ENCODE results near the gene GAB2.
"Not testable (repeated sequence)": the region's sequence is repeated elsewhere in the genome, so short reads cannot be mapped to it uniquely, and the experiment has no call there.

GAB2 gene

GRCh38 chr11:78300108-78300839 lies 117.3 kb downstream of the GAB2 start:
- Mint-ChIP-seq H3K27me3 (no peaks in the 10 kb centered on the region), H3K27ac (no peak overlapping the region), H3K36me3 (peaks cover 13% of the 10 kb centered on the region)

DNA sequence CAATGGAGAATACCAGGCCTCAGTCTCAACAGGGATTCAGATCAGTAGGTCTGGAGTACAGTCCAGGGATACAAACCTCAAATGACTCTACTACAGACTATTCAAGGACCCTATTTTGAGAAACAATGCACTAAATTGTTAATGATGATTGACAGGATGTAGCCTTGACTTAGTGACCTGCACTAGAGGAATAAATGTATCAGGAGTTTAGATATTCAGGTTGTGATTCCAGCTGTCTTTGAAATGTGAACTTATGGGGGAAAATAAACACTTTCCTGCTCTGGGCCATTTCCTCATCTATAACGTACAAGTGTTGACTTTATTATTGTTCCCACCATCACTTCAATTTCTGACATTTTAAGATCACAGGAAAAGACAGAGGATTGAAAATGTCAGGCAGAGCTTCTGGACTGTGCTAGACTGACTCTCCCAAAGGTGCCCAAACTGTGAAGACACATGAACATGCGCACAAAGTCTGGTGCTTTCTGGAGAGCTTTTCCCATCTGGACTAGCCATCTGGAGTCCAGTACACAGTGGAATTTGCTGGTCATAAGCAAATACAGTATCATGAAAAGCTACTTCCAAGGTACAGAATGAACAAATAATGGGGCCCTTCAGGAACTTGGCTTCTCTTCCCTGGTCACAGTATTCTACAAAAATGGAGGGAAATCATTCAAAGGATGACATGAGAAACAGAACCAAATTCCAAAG lies 118.5 kb downstream of the GAB2 start:
- Mint-ChIP-seq H3K9me3 (no peaks in the 10 kb centered on the region), H3K27ac (peak overlapping the region; percentile 65), H3K36me3 (peaks cover 12% of the 10 kb centered on the region), H3K4me1 (peaks cover 35% of the 10 kb centered on the region), H3K4me3 (no peak overlapping the region), H3K27me3 (no peaks in the 10 kb centered on the region)
- ATAC-seq (ENCODE audit: low read depth) (no peak), DNase-seq (ENCODE audit: low spot score in 2 of 2) (no peak)

More at GRCh38 chr11:78300108-78300839, 117.3 kb downstream of the GAB2 start:
- Mint-ChIP-seq H3K4me1 (peaks cover 40% of the 10 kb centered on the region), H3K4me3 (no peak overlapping the region), H3K9me3 (no peaks in the 10 kb centered on the region)
- ATAC-seq (ENCODE audit: low read depth): no peak
- no peak for DNase-seq (ENCODE audit: low spot score in 2 of 2)

- DNase-seq (ENCODE audit: low spot score in 2 of 2) (no peak), ATAC-seq (ENCODE audit: low read depth) (no peak)
- H3K36me3 Mint-ChIP-seq: peaks cover 14% of the 10 kb centered on the region
- H3K4me1 Mint-ChIP-seq: peaks cover 38% of the 10 kb centered on the region
- no peak overlapping the region for H3K4me3 Mint-ChIP-seq
- H3K27me3 Mint-ChIP-seq: no peaks in the 10 kb centered on the region
- H3K9me3 Mint-ChIP-seq: no peaks in the 10 kb centered on the region
- no peak overlapping the region for H3K27ac Mint-ChIP-seq
These were observed 119.3 kb downstream of the GAB2 start for GRCh38 chr11:78298291-78298771.

GRCh38 chr11:78295991-78296930 lies 121.4 kb downstream of the GAB2 start:
- peaks cover 11% of the 10 kb centered on the region for H3K36me3 Mint-ChIP-seq
- H3K4me1 Mint-ChIP-seq: peaks cover 31% of the 10 kb centered on the region
- H3K9me3 Mint-ChIP-seq: no peaks in the 10 kb centered on the region
- H3K27ac Mint-ChIP-seq: no peak overlapping the region
- no peak overlapping the region for H3K4me3 Mint-ChIP-seq
- DNase-seq (ENCODE audit: low spot score in 2 of 2): no peak
- H3K27me3 Mint-ChIP-seq: no peaks in the 10 kb centered on the region
- no peak for ATAC-seq (ENCODE audit: low read depth)

DNA sequence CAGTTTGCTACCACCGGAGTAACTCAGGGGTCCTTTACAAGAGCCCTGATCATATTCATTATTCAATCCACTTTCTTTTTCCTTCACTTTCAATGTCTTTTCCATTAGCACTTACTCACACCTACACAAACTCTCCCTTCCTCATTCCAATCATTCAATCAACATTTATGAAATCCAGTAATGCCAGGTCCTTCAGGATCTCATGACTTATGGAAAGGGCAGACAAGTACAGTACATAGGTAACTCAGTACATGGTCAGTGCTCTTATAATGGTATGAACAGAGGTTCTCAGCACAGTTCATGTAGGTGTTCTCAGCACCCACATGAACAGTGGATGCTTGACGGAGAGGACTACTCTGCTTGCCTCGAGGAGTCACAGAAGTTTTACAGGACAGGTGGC lies 122.3 kb downstream of the GAB2 start:
- H3K4me3 Mint-ChIP-seq: no peak overlapping the region
- peaks cover 18% of the 10 kb centered on the region for H3K36me3 Mint-ChIP-seq
- DNase-seq (ENCODE audit: low spot score in 2 of 2): no peak
- peak overlapping the region; percentile 1 for H3K27ac Mint-ChIP-seq
- peaks cover 2% of the 10 kb centered on the region for H3K9me3 Mint-ChIP-seq
- no peaks in the 10 kb centered on the region for H3K27me3 Mint-ChIP-seq
- no peak for ATAC-seq (ENCODE audit: low read depth)
- peaks cover 36% of the 10 kb centered on the region for H3K4me1 Mint-ChIP-seq

GRCh38 chr11:78294100-78294499 lies 123.5 kb downstream of the GAB2 start:
- not testable (repeated sequence) for DNase-seq (ENCODE audit: low spot score in 2 of 2)
- peaks cover 39% of the 10 kb centered on the region for H3K4me1 Mint-ChIP-seq

DNA sequence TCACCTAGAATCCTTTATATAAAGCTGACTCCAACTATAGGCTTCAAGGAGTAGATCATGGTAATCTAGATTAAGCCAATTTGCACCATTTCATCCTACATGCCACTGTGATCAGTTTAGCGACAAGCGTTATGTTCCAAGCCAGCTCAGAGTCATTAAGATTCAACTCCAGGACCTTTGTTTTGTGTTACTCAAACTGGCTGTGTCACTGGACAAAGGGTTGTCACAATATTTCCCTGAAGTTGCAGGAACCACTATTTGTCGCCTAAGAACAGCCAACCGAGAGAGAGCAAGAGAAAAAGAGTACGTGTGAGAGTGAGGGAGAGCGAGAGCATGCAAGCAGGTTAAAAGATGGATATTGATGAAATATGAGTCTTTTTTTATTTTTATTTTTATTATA lies 124.1 kb downstream of the GAB2 start:
- no peak overlapping the region for H3K27ac Mint-ChIP-seq
- ATAC-seq (ENCODE audit: low read depth): no peak

More at GRCh38 chr11:78294100-78294499, 123.5 kb downstream of the GAB2 start:
- H3K36me3 Mint-ChIP-seq: peaks cover 21% of the 10 kb centered on the region
- not testable (repeated sequence) for H3K27ac Mint-ChIP-seq; ATAC-seq (ENCODE audit: low read depth); H3K27me3 Mint-ChIP-seq; H3K4me3 Mint-ChIP-seq; H3K9me3 Mint-ChIP-seq

GRCh38 chr11:78292109-78292803 lies 125.4 kb downstream of the GAB2 start:
- peaks cover 5% of the 10 kb centered on the region for H3K9me3 Mint-ChIP-seq
- ATAC-seq (ENCODE audit: low read depth): no peak
- H3K4me3 Mint-ChIP-seq: no peak overlapping the region
- no peaks in the 10 kb centered on the region for H3K27me3 Mint-ChIP-seq
- H3K36me3 Mint-ChIP-seq: peaks cover 22% of the 10 kb centered on the region
- no peak for DNase-seq (ENCODE audit: low spot score in 2 of 2)
- H3K4me1 Mint-ChIP-seq: peaks cover 29% of the 10 kb centered on the region
- peak overlapping the region; percentile 29 for H3K27ac Mint-ChIP-seq

More for the DNA sequence above, 124.1 kb downstream of the GAB2 start:
- no peak for DNase-seq (ENCODE audit: low spot score in 2 of 2)
- H3K36me3 Mint-ChIP-seq: peaks cover 22% of the 10 kb centered on the region
- H3K4me1 Mint-ChIP-seq: peaks cover 35% of the 10 kb centered on the region
- no peaks in the 10 kb centered on the region for H3K27me3 Mint-ChIP-seq
- H3K4me3 Mint-ChIP-seq: no peak overlapping the region
- H3K9me3 Mint-ChIP-seq: peaks cover 5% of the 10 kb centered on the region

GRCh38 chr11:78291503-78292108 lies 126.0 kb downstream of the GAB2 start:
- no peak overlapping the region for H3K4me3 Mint-ChIP-seq
- peaks cover 19% of the 10 kb centered on the region for H3K36me3 Mint-ChIP-seq
- no peaks in the 10 kb centered on the region for H3K27me3 Mint-ChIP-seq
- ATAC-seq (ENCODE audit: low read depth) (no peak), DNase-seq (ENCODE audit: low spot score in 2 of 2) (no peak)
- H3K27ac Mint-ChIP-seq: no peak overlapping the region
- peaks cover 5% of the 10 kb centered on the region for H3K9me3 Mint-ChIP-seq
- H3K4me1 Mint-ChIP-seq: peaks cover 27% of the 10 kb centered on the region

GRCh38 chr11:78290293-78291176 lies 127.1 kb downstream of the GAB2 start:
- DNase-seq (ENCODE audit: low spot score in 2 of 2): peak in 1 of 2 donors; percentile 18
- no peaks in the 10 kb centered on the region for H3K27me3 Mint-ChIP-seq
- ATAC-seq (ENCODE audit: low read depth): peak; percentile 98
- peaks cover 19% of the 10 kb centered on the region for H3K36me3 Mint-ChIP-seq
- peaks cover 30% of the 10 kb centered on the region for H3K4me1 Mint-ChIP-seq
- H3K27ac Mint-ChIP-seq: peak overlapping the region; percentile 26
- peaks cover 5% of the 10 kb centered on the region for H3K9me3 Mint-ChIP-seq
- no peak overlapping the region for H3K4me3 Mint-ChIP-seq

- ATAC-seq (ENCODE audit: low read depth) (no peak), DNase-seq (ENCODE audit: low spot score in 2 of 2) (no peak)
- Mint-ChIP-seq H3K27me3 (no peaks in the 10 kb centered on the region), H3K4me1 (peaks cover 26% of the 10 kb centered on the region), H3K9me3 (peaks cover 5% of the 10 kb centered on the region), H3K36me3 (peaks cover 16% of the 10 kb centered on the region), H3K27ac (peak overlapping the region; percentile 26), H3K4me3 (no peak overlapping the region)
These were observed 127.9 kb downstream of the GAB2 start for GRCh38 chr11:78289552-78290292.

DNA sequence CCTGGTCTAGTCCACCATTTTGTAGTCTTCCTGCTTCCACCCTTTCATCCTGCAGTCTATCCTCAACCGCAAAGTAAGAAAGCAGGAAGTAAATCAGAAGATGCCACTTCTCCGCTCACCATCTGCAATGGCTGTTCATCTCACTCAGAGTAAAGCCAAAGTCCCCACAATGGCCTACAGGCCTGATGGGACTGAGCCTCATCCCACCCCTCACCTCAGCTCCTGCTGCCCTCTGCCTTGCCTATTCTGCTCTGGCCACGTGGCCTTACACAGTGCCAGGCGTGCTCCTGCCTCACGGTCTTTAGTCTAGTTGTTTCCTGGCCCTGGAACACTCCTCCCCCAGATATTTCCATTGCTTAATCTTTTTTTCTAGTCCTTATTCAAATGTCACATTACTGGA lies 133.4 kb downstream of the GAB2 start:
- Mint-ChIP-seq H3K27me3 (no peaks in the 10 kb centered on the region), H3K36me3 (peaks cover 13% of the 10 kb centered on the region), H3K4me3 (no peak overlapping the region), H3K9me3 (no peaks in the 10 kb centered on the region), H3K27ac (no peak overlapping the region), H3K4me1 (peaks cover 6% of the 10 kb centered on the region)
- ATAC-seq (ENCODE audit: low read depth) (no peak), DNase-seq (ENCODE audit: low spot score in 2 of 2) (no peak)

Data from memory B cell (primary cell).